HEK293T (cell line): ENCODE results near the gene RAD23A.

ENCODE experiments used
- CTCF ChIA-PET: fragments of 350-600 bp; formaldehyde crosslinking; extraction: SDS; loops from one replicate; lab custom pipeline; 2021; ENCODE audit warnings: antibody characterized with exemption, inconsistent platforms; lab: Yijun Ruan, JAX
- POLR2A ChIA-PET: fragments of 350-600 bp; formaldehyde crosslinking; extraction: SDS; loops from one replicate; lab custom pipeline; 2020; ENCODE audit warnings: antibody characterized with exemption, inconsistent platforms; lab: Yijun Ruan, JAX
- DNase-seq: peaks from one replicate; pipeline ENCODE4 v3.0.0; 2012; ENCODE audit warnings: mixed read lengths; ENCODE audit errors: extremely low spot score
- ARNT ChIP-seq: fragments of 450-650 bp; IDR thresholded peaks from 2 replicates; pipeline ENCODE4 v1.6.1; 2017; ENCODE audit warnings: mild to moderate bottlenecking
- BHLHE40 ChIP-seq: fragments of 450-650 bp; IDR thresholded peaks from 2 replicates; pipeline ENCODE4 v1.6.1; 2016; ENCODE audit warnings: mild to moderate bottlenecking, moderate library complexity, borderline replicate concordance
- CTBP1 ChIP-seq: fragments of 450-650 bp; IDR thresholded peaks from 2 replicates; pipeline ENCODE4 v1.6.1; 2016; ENCODE audit warnings: borderline replicate concordance
- ELF4 ChIP-seq: fragments of 450-650 bp; IDR thresholded peaks from 2 replicates; pipeline ENCODE4 v1.6.1; 2017; ENCODE audit warnings: antibody characterized with exemption
- FOXA1 ChIP-seq: fragments of 450-650 bp; IDR thresholded peaks from 2 replicates; pipeline ENCODE4 v1.6.1; 2016; ENCODE audit warnings: mild to moderate bottlenecking
- FOXK2 ChIP-seq: fragments of 450-650 bp; IDR thresholded peaks from 2 replicates; pipeline ENCODE4 v1.6.1; 2016; ENCODE audit warnings: mild to moderate bottlenecking
- FOXM1 ChIP-seq: fragments of 450-650 bp; IDR thresholded peaks from 2 replicates; pipeline ENCODE4 v1.6.1; 2017; ENCODE audit warnings: mild to moderate bottlenecking, borderline replicate concordance
- HDGF ChIP-seq: fragments of 450-650 bp; IDR thresholded peaks from 2 replicates; pipeline ENCODE4 v1.6.1; 2017; ENCODE audit warnings: antibody characterized with exemption, borderline replicate concordance
- L3MBTL2 ChIP-seq: fragments of 450-650 bp; conservative IDR thresholded peaks from 2 replicates; pipeline ENCODE4 v1.6.1; 2016; ENCODE audit warnings: mild to moderate bottlenecking
- LEF1 ChIP-seq: fragments of 450-650 bp; IDR thresholded peaks from 2 replicates; pipeline ENCODE4 v1.6.1; 2017; ENCODE audit warnings: mild to moderate bottlenecking, borderline replicate concordance
- NFRKB ChIP-seq: fragments of 450-650 bp; IDR thresholded peaks from 2 replicates; pipeline ENCODE4 v1.6.1; 2016; ENCODE audit warnings: mild to moderate bottlenecking, moderate library complexity
- SP1 ChIP-seq: fragments of 450-650 bp; IDR thresholded peaks from 2 replicates; pipeline ENCODE4 v1.6.1; 2017
- SUZ12 ChIP-seq: fragments of 450-650 bp; IDR thresholded peaks from 2 replicates; pipeline ENCODE4 v1.6.1; 2016; ENCODE audit warnings: mild to moderate bottlenecking
- TARDBP ChIP-seq: fragments of 450-650 bp; IDR thresholded peaks from 2 replicates; pipeline ENCODE4 v1.6.1; 2016
- ZNF384 ChIP-seq: fragments of 450-650 bp; IDR thresholded peaks from 2 replicates; pipeline ENCODE4 v1.6.1; 2016
- TF ChIP-seq, protein P1 (sequence below): fragments of 450-650 bp; IDR thresholded peaks from 2 replicates; pipeline ENCODE4 v1.6.1; 2016

RAD23A gene

GRCh38 chr19:12945479-12946091 lies at the start of gene RAD23A:
Gene RAD23A, plus strand, starts transcription at chr19:12945862. Its CDS starts 87 bp downstream, at chr19:12945949.
- peak; percentile 96 for DNase-seq
- CTCF ChIA-PET: no interaction called here
- TF ChIP-seq ELF4 (peak; percentile 96), TARDBP (no peak; the same call in 1 of the 2 replicates), CTBP1 (0 out of 2 replicates have a peak, but pooled peaks have one; percentile 48), FOXA1 (no peak), SUZ12 (no peak), FOXM1 (no peak), L3MBTL2 (peak; percentile 38; the same call in 1 of the 2 replicates), HDGF (no peak), NFRKB (no peak)
- TF ChIP-seq, protein P1, sequence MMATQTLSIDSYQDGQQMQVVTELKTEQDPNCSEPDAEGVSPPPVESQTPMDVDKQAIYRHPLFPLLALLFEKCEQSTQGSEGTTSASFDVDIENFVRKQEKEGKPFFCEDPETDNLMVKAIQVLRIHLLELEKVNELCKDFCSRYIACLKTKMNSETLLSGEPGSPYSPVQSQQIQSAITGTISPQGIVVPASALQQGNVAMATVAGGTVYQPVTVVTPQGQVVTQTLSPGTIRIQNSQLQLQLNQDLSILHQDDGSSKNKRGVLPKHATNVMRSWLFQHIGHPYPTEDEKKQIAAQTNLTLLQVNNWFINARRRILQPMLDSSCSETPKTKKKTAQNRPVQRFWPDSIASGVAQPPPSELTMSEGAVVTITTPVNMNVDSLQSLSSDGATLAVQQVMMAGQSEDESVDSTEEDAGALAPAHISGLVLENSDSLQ: peak; percentile 74
- POLR2A ChIA-PET: interaction anchor here (0.6 to 1.5 kb wide), 12 partner anchors 8 to 213 kb away, joined by 3 to 13 read pairs (median 3); partner anchors contain the start of genes FARSA, GCDH and RTBDN

DNA sequence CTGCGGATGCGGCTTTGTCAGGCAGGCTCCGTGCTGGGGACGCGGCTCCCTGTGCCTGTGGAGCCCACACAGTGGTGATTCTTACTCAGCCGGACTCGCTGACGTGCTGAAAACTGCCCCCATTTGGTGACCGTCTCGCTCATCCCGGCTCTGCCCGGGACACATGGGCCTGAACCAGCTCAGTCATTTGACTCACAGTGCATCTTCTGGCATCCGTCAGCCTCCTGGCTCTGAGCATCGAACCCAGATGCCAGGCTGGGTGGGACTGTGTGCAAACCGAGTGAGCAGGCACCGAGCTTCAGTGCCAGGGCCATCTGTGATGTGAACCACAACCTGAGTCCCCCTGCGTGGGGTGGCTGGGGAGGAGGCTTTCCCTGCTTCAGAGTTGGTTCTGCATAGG lies 49.2 kb upstream of the RAD23A start:
- TF ChIP-seq ARNT (no peak), L3MBTL2 (no peak), ZNF384 (no peak), LEF1 (no peak), FOXA1 (no peak), CTBP1 (no peak), SP1 (no peak), FOXM1 (no peak), BHLHE40 (no peak), TARDBP (no peak), HDGF (no peak), FOXK2 (no peak), NFRKB (no peak), ELF4 (no peak), SUZ12 (no peak)
- TF ChIP-seq, protein P1: no peak
- POLR2A ChIA-PET: no interaction called here
- no peak for DNase-seq
- CTCF ChIA-PET: no interaction called here

DNA sequence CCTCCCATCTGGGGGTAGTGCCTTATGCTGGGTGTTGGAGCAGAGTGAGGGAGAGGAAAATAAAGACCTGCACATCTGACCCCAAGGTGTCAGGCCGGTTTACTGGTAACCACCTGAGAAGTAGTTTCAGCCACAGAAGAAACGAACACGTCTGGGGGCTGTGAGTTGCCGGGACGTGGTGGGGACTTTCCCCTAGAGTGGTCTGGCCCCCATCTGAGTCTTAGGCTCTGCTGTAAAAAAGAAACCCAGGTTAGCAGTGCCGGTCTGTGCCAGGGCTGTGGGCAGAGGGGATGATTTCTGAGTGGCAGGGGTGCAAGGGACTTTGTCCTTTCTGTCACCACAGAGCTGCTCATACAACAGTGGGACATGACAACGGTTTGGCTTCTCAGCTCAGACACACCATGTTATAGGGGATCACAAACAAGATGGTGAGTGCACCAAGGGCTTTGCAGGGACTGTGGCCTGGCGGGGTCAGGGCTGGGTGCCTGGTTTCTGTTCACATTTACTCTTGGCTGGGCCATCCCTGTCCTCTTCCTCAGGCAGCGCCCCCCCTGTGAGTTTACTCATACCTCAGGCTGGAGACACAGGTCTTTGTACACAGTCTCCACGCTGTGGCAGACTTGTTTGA lies 45.7 kb upstream of the RAD23A start:
- CTCF ChIA-PET: no interaction called here

DNA sequence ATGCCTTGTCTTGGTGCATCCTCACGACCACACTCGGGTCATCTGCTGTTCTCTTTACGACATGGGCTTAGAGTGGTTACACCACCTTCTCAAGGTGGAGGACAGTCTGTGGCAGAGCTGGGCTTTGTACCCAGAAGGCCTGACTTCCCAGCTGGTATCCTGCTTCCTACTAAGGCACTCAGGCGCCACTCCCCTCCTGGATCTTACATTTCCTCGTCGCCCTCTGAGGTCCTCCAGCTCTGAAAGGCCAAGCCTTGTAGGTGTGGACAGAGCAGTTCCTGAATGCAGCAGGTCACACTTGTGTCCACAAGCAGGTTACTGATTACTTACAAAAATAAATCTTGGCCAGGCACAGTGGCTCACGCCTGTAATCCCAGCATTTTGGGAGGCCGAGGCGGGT lies 38.5 kb upstream of the RAD23A start:
- ChIA-PET CTCF (interaction anchor here (0.6 kb wide), 1 partner anchor 118 kb away, joined by 3 read pairs; no protein-coding TSS in a partner anchor), POLR2A (interaction anchor here (0.8 kb wide), 1 partner anchor 23 kb away, joined by 3 read pairs; no protein-coding TSS in a partner anchor)
- TF ChIP-seq SUZ12 (no peak), TARDBP (no peak), BHLHE40 (no peak), SP1 (no peak), FOXM1 (no peak), ELF4 (no peak), HDGF (no peak), FOXA1 (no peak), NFRKB (no peak), ZNF384 (no peak), L3MBTL2 (no peak), CTBP1 (no peak), LEF1 (no peak), FOXK2 (no peak), ARNT (no peak)
- TF ChIP-seq, protein P1: no peak
- DNase-seq: no peak

More for the DNA sequence above, 45.7 kb upstream of the RAD23A start:
- POLR2A ChIA-PET: interaction anchor here (0.6 to 1.0 kb wide), 3 partner anchors 9 to 233 kb away, joined by 3 to 4 read pairs (median 3); partner anchors contain the start of genes FARSA and GCDH
- TF ChIP-seq ARNT (no peak), SUZ12 (no peak), FOXK2 (no peak), SP1 (no peak), CTBP1 (no peak), ZNF384 (no peak), L3MBTL2 (no peak), FOXA1 (no peak), ELF4 (no peak), NFRKB (no peak), FOXM1 (no peak), LEF1 (no peak), BHLHE40 (no peak), HDGF (no peak), TARDBP (no peak)
- TF ChIP-seq, protein P1: no peak
- no peak for DNase-seq

- no peak for TF ChIP-seq FOXM1
- no peak for TF ChIP-seq SUZ12
- TF ChIP-seq BHLHE40: no peak
- no peak for TF ChIP-seq ELF4
- no peak for TF ChIP-seq TARDBP
- TF ChIP-seq CTBP1: no peak
- TF ChIP-seq, protein P1: no peak
- TF ChIP-seq L3MBTL2: no peak
- no peak for TF ChIP-seq FOXK2
- no peak for TF ChIP-seq LEF1
- TF ChIP-seq ARNT: no peak
- no peak for TF ChIP-seq HDGF
- CTCF ChIA-PET: no interaction called here
- no peak for DNase-seq
- POLR2A ChIA-PET: interaction anchor here (0.6 to 2.1 kb wide), 9 partner anchors 14 to 43 kb away, joined by 3 to 12 read pairs (median 3); partner anchors contain the start of genes CALR, DNASE2, FARSA and GCDH
These were observed 33.1 kb upstream of the RAD23A start for GRCh38 chr19:12912571-12912970.
